Esophagus squamous epithelium (tissue), 5 donors: ENCODE measurements around the gene CTNNA3. TPM values are rescaled to one million over a fixed set of nuclear protein-coding genes. Genes with fewer than 3 reads are reported as not detected.

ENCODE experiments used
- DNase-seq: peaks from one replicate; lab custom pipeline; 2025; lab: John Stamatoyannopoulos, UW
- H3K27ac ChIP-seq, 4 donors: fragments of 200-600 bp; sonication (generic); one replicate each; pipeline ENCODE4 v1.5.1; 2016 to 2019; ENCODE audit warnings: mild to moderate bottlenecking in 1 of 4
- H3K27me3 ChIP-seq, 4 donors: fragments of 200-600 bp; sonication (generic); 1 replicate in 3 of 4; 2 replicates in 1 of 4; pipeline versions ENCODE4 v1.5.1 to v1.6.0; 2017 to 2021; ENCODE audit warnings: antibody characterized with exemption in 1 of 4
- H3K36me3 ChIP-seq, 3 donors: fragments of 200-600 bp; sonication (generic); one replicate each; pipeline ENCODE4 v1.5.1; 2016 to 2019
- H3K4me1 ChIP-seq, 3 donors: fragments of 200-600 bp; sonication (generic); one replicate each; pipeline ENCODE4 v1.5.1; 2017 to 2019
- H3K4me3 ChIP-seq, 4 donors: fragments of 200-600 bp; sonication (generic); 1 replicate in 3 of 4; 2 replicates in 1 of 4; pipeline ENCODE4 v1.5.1; 2016 to 2019; ENCODE audit warnings: mild to moderate bottlenecking in 2 of 4, moderate library complexity in 1 of 4
- H3K9me3 ChIP-seq, 3 donors: fragments of 200-600 bp; sonication (generic); one replicate each; pipeline ENCODE4 v1.5.1; 2016 to 2019
- POLR2A ChIP-seq, 4 donors: fragments of 450-650 bp; IDR thresholded peaks; one replicate each; pipeline ENCODE4 v1.6.1; 2017; ENCODE audit warnings: antibody characterized with exemption in 4 of 4, mild to moderate bottlenecking in 4 of 4, moderate library complexity in 3 of 4
- WGBS, 2 donors: methylation state at CpG; one replicate each; pipeline ENCODE4 v1.1.5; 2018; 5-methylcytosine and 5-hydroxymethylcytosine counted together
- intact Hi-C: fragments of 100-400 bp; cut with DNase I; formaldehyde crosslinking; loops from one replicate; pipeline ENCODE4 v1.15.0; 2022
- total RNA-seq, 4 donors: library from RNA; depleted of rRNA; stranded (reverse); fragments of >200 nt; gene quantifications; one replicate each; pipeline ENCODE4 v1.1.0, GENCODE V29; 2016
- TF ChIP-seq, protein P1 (sequence below), 6 experiments: fragments of 450-650 bp in 4 of 6; fragments of 200-600 bp in 2 of 6; sonication (generic) in 2 of 6; IDR thresholded peaks; one replicate each; pipeline ENCODE4 v1.5.1; 2016 to 2019; ENCODE audit warnings: antibody characterized with exemption in 6 of 6, mild to moderate bottlenecking in 4 of 6, moderate library complexity in 4 of 6
- donor health status: DM: yes; HTN: yes; CAD: no.

Gene CTNNA3
- total RNA-seq, 4 donors from 2014 or later = 0.29 to 1.9 (median 0.61) TPM; not detected in 1

DNA sequence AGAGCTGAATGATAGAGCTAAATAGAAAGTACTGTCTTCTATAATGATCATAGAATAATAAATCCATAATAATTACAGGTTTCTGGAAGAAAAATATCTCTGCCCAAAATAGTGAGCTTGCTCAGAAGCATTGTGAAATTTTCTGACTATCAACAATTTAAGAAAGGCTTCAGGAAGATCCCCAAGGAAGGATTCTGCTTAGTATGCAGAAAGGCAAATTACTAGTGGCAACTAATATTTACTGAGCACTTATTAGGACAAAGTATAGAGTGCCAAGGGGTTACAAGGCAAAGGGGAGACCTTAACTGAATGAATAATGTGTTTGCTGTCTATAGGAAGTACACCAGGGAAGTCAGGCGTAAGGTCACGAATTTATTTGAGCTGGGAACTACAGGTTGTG, 928.3 kb downstream of the CTNNA3 start:
- intact Hi-C loops = no loop called here
- no peaks in the 10 kb centered on the region for H3K9me3 ChIP-seq
- no peak for DNase-seq
- H3K27me3 ChIP-seq = no peaks in the 10 kb centered on the region
- H3K27ac ChIP-seq = no peak overlapping the region
- no peak overlapping the region for H3K4me3 ChIP-seq
- H3K4me1 ChIP-seq = no peaks in the 10 kb centered on the region
- WGBS, 2 donors = 7 to 38% methylated on average over 2 of the region's 2 CpGs
- TF ChIP-seq, protein P1, sequence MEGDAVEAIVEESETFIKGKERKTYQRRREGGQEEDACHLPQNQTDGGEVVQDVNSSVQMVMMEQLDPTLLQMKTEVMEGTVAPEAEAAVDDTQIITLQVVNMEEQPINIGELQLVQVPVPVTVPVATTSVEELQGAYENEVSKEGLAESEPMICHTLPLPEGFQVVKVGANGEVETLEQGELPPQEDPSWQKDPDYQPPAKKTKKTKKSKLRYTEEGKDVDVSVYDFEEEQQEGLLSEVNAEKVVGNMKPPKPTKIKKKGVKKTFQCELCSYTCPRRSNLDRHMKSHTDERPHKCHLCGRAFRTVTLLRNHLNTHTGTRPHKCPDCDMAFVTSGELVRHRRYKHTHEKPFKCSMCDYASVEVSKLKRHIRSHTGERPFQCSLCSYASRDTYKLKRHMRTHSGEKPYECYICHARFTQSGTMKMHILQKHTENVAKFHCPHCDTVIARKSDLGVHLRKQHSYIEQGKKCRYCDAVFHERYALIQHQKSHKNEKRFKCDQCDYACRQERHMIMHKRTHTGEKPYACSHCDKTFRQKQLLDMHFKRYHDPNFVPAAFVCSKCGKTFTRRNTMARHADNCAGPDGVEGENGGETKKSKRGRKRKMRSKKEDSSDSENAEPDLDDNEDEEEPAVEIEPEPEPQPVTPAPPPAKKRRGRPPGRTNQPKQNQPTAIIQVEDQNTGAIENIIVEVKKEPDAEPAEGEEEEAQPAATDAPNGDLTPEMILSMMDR (IDR thresholded peaks at IDR 0.05) = no peak
- no peak for TF ChIP-seq POLR2A (IDR thresholded peaks at IDR 0.05)
- H3K36me3 ChIP-seq = no peaks in the 10 kb centered on the region

DNA sequence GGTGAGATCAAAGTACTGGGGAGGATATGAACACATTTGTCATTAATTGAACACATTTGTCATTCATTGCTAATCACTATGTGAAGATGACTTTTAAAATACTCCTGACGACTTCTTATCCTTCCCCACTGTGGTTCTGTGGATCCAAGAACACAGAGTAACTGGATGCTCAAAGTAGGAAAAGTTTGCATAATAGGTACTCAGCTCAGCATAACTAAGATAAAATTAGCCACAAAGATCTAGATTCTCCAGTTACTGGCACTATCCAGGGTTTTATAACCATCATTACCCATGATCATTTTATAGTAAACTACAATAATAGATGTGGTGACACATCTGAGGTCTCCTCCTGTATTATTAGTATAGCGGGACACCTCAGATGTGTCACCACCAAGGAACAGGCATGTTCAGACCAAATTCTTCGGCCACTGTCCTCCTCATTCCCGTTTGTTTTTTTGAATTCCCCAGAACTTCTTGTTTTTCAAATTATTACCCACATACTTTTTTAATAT, 933.7 kb downstream of the CTNNA3 start:
- WGBS, 2 donors = 60 to 75% methylated on average over 4 of the region's 4 CpGs
- no peak for DNase-seq
- intact Hi-C loops = no loop called here
- Histone ChIP-seq H3K36me3 (no peaks in the 10 kb centered on the region), H3K27me3 (no peaks in the 10 kb centered on the region), H3K27ac (no peak overlapping the region), H3K4me3 (no peak overlapping the region), H3K9me3 (no peaks in the 10 kb centered on the region), H3K4me1 (no peaks in the 10 kb centered on the region)
- TF ChIP-seq, protein P1 (IDR thresholded peaks at IDR 0.05) = no peak
- no peak for TF ChIP-seq POLR2A (IDR thresholded peaks at IDR 0.05)

DNA sequence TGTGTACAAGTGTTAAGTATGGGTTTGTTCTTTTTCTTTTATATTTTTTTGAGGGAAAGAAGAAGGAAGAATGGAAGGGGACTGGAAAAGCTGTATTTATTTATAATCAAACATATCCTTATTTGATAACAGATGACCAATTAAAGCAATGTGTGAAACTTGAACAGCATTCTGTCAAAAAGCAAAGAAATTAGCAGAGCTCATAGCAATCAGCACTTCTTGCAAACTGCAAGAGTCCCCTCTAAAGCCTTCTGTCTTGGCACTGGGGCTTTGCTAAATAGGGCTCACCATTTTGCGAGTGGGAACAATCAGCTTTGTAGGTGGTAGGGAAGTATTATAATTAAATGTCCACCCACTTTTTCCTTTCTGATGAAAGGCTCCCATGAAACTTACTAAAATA, 935.1 kb downstream of the CTNNA3 start:
- Histone ChIP-seq H3K27me3 (no peaks in the 10 kb centered on the region), H3K27ac (no peak overlapping the region), H3K9me3 (no peaks in the 10 kb centered on the region), H3K36me3 (no peaks in the 10 kb centered on the region), H3K4me1 (no peaks in the 10 kb centered on the region), H3K4me3 (no peak overlapping the region)
- DNase-seq = no peak
- intact Hi-C loops = no loop called here
- no peak for TF ChIP-seq POLR2A (IDR thresholded peaks at IDR 0.05)
- TF ChIP-seq, protein P1 (IDR thresholded peaks at IDR 0.05) = no peak
- WGBS, 2 donors = 73 to 81% methylated on average over 1 of the region's 1 CpG

DNA sequence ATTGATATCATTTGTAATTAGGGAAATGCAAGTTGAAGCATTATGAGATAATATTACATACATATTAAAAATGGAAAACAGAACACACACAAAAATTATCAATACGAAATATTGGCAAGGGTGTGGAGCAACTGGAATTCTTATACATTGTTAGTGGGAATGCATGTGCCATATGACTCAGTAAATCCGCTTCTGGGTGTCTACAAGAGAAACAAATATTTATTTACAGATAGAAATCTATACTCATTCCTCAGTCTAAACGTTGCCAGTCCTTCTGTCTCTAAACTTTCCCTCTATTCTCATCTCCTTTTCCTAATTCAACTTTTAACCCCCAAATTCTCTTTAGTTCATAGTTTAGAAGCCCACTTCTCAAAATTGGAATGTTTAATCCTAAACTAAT, 940.5 kb downstream of the CTNNA3 start:
- intact Hi-C loops = no loop called here
- Histone ChIP-seq H3K4me1 (no peaks in the 10 kb centered on the region), H3K4me3 (no peak overlapping the region), H3K36me3 (no peaks in the 10 kb centered on the region), H3K9me3 (no peaks in the 10 kb centered on the region), H3K27me3 (no peaks in the 10 kb centered on the region), H3K27ac (no peak overlapping the region)
- no peak for TF ChIP-seq POLR2A (IDR thresholded peaks at IDR 0.05)
- TF ChIP-seq, protein P1 (IDR thresholded peaks at IDR 0.05) = no peak
- no peak for DNase-seq
- WGBS, 2 donors = 46 to 59% methylated on average over 3 of the region's 3 CpGs

DNA sequence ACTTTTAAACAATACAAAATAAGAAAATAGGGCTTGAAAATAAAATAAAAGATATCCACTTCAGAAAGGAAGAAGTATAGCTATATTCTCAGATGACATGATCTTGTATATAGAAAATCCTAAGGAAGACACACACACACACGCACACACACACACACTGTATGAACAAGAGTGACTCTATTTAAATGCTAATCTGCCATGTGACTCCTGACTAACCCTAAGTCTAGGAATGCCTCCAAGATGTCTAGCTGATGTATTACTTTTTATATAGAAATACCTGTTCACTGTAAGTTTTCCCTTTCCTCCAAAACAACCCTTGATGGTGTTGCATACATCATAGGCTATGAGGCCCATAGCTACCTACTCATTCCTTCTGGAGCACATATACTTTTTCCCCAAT, 943.3 kb downstream of the CTNNA3 start:
- Histone ChIP-seq H3K27ac (no peak overlapping the region), H3K27me3 (no peaks in the 10 kb centered on the region), H3K9me3 (no peaks in the 10 kb centered on the region), H3K4me1 (no peaks in the 10 kb centered on the region), H3K36me3 (no peaks in the 10 kb centered on the region), H3K4me3 (no peak overlapping the region)
- DNase-seq = no peak
- intact Hi-C loops = no loop called here
- WGBS, 2 donors = 85 to 94% methylated on average over 1 of the region's 1 CpG
- TF ChIP-seq, protein P1 (IDR thresholded peaks at IDR 0.05) = no peak
- no peak for TF ChIP-seq POLR2A (IDR thresholded peaks at IDR 0.05)
